Activated CD8-positive, alpha-beta T cell treated with anti-CD3 and anti-CD28 coated beads for 36 hours (primary cell): ENCODE data around the gene ZNF341. TPM values are rescaled to one million over a fixed set of nuclear protein-coding genes. Genes with fewer than 3 reads are reported as not detected.

Experiments used
- ATAC-seq: fragments of 200-7000 bp; cut with Tn5 transposase; one replicate; pipeline ENCODE4 v1.10.0; 2021; ENCODE audit warnings: mild to moderate bottlenecking, moderate library complexity
- CTCF ChIA-PET: fragments of 350-600 bp; sonication (Branson Sonifier 250); formaldehyde crosslinking; loops from one replicate; lab custom pipeline; 2021; ENCODE audit warnings: antibody characterized with exemption; lab: Charles Lee
- POLR2A ChIA-PET: fragments of 350-600 bp; sonication (Branson Sonifier 250); formaldehyde crosslinking; loops from one replicate; lab custom pipeline; 2021; ENCODE audit warnings: antibody characterized with exemption; lab: Charles Lee
- DNase-seq: peaks from one replicate; pipeline ENCODE4 v3.0.0-alpha.2; 2020
- H3K27ac Mint-ChIP-seq: one replicate; pipeline ENCODE4 v1.8.0; 2021; ENCODE audit warnings: mild to moderate bottlenecking, mixed read lengths
- H3K27me3 Mint-ChIP-seq: one replicate; pipeline ENCODE4 v1.8.0; 2021; ENCODE audit warnings: mixed read lengths
- H3K36me3 Mint-ChIP-seq: one replicate; pipeline ENCODE4 v1.8.0; 2021; ENCODE audit warnings: low read depth, mixed read lengths
- H3K4me1 Mint-ChIP-seq: one replicate; pipeline ENCODE4 v1.8.0; 2021; ENCODE audit warnings: low read depth, mixed read lengths
- H3K4me3 Mint-ChIP-seq: one replicate; pipeline ENCODE4 v1.8.0; 2021; ENCODE audit warnings: mild to moderate bottlenecking, moderate library complexity, mixed read lengths
- H3K9me3 Mint-ChIP-seq: one replicate; pipeline ENCODE4 v1.8.0; 2021; ENCODE audit warnings: mixed read lengths
- intact Hi-C: fragments of 100-400 bp; cut with micrococcal nuclease; formaldehyde crosslinking; loops from one replicate; pipeline ENCODE4 v1.10.0; 2022
- total RNA-seq, 2 experiments: library from RNA; stranded (reverse); gene quantifications; one replicate each; pipeline ENCODE4 v1.2.3, GENCODE V29; 2021
- TF ChIP-seq, protein P1 (sequence below): fragments of 200-600 bp; IDR thresholded peaks from one replicate; pipeline ENCODE4 v1.8.0; 2022; ENCODE audit warnings: antibody characterized with exemption, mild to moderate bottlenecking

Gene ZNF341
- total RNA-seq, 2 experiments from 2014 or later = 4.3 to 5.0 TPM

DNA sequence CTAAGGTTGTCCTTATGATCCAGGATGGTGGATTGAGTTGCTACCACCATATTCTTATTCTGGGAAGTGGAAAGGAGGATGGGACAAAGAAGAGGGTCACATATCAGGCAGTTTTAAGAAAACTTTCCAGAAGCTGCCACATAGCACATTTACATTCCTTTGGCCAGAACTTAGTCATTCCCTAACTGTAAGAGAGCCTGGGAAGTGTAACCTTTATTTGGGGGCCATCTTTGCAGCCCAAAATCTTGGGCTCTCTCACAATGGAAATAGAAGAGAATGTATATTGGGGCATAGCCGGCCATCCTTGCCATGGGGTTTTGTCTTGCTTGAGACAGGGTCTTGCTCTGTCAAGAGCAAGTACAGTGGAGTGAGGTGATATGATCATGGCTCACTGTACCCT is 8.4 kb downstream of the ZNF341 start:
- POLR2A ChIA-PET = no interaction called here
- H3K27ac Mint-ChIP-seq = no peak overlapping the region
- no peak overlapping the region for H3K4me3 Mint-ChIP-seq
- peaks cover 16% of the 10 kb centered on the region for H3K36me3 Mint-ChIP-seq
- DNase-seq = no peak
- H3K4me1 Mint-ChIP-seq = no peaks in the 10 kb centered on the region
- CTCF ChIA-PET = no interaction called here
- TF ChIP-seq, protein P1, sequence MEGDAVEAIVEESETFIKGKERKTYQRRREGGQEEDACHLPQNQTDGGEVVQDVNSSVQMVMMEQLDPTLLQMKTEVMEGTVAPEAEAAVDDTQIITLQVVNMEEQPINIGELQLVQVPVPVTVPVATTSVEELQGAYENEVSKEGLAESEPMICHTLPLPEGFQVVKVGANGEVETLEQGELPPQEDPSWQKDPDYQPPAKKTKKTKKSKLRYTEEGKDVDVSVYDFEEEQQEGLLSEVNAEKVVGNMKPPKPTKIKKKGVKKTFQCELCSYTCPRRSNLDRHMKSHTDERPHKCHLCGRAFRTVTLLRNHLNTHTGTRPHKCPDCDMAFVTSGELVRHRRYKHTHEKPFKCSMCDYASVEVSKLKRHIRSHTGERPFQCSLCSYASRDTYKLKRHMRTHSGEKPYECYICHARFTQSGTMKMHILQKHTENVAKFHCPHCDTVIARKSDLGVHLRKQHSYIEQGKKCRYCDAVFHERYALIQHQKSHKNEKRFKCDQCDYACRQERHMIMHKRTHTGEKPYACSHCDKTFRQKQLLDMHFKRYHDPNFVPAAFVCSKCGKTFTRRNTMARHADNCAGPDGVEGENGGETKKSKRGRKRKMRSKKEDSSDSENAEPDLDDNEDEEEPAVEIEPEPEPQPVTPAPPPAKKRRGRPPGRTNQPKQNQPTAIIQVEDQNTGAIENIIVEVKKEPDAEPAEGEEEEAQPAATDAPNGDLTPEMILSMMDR = no peak
- no peaks in the 10 kb centered on the region for H3K27me3 Mint-ChIP-seq
- H3K9me3 Mint-ChIP-seq = peaks cover 15% of the 10 kb centered on the region
- intact Hi-C loops = no loop called here
- ATAC-seq = no peak

DNA sequence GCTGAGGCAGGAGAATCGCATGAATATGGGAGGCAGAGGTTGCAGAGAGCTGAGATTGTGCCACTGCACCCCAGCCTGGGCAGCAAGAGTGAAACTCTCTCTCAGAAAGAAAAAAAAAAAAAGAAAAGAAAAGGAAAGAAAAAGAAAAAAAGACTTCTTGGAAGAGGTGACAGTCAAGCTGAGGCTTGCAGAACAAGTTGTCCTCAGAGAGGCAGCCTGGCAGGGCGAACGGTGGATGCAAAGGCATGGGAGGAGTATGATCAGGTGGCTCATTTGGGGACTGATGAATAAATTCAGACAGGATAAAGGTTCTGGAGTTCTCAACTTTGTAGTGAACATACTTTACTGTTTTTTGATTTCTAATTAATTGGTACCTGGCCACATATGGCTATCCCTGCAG is 12.4 kb downstream of the ZNF341 start:
- peaks cover 7% of the 10 kb centered on the region for H3K36me3 Mint-ChIP-seq
- H3K4me1 Mint-ChIP-seq = no peaks in the 10 kb centered on the region
- H3K27ac Mint-ChIP-seq = no peak overlapping the region
- DNase-seq = no peak
- POLR2A ChIA-PET = no interaction called here
- no peaks in the 10 kb centered on the region for H3K27me3 Mint-ChIP-seq
- TF ChIP-seq, protein P1 = no peak
- CTCF ChIA-PET = no interaction called here
- intact Hi-C loops = no loop called here
- ATAC-seq = no peak
- no peaks in the 10 kb centered on the region for H3K9me3 Mint-ChIP-seq
- no peak overlapping the region for H3K4me3 Mint-ChIP-seq

DNA sequence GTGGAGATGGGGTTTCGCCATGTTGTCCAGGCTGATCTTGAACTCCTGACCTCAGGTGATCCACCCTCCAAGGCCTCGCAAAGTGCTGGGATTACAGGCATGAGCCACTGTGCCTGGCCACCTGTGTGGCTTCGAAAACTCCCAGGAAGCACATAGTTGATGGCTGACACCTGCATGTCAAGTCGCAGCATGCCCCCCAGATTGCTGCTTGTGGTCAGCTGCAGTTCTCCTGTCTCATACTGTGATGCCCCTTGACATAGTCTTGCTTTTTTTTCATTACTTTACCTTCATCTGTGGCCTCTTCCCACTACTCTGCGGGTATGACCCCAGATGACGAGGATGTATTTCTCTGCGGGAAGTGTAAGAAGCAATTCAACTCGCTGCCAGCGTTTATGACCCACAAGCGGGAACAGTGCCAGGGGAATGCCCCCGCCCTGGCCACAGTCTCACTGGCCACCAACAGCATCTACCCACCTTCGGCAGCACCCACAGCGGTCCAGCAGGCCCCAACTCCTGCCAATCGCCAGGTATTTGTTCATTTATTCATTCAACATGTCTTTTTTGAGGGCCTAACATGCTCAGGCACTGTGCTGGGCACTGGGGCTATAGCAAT is 13.1 kb downstream of the ZNF341 start:
- Mint-ChIP-seq H3K27me3 (no peaks in the 10 kb centered on the region), H3K4me3 (no peak overlapping the region), H3K36me3 (peaks cover 7% of the 10 kb centered on the region), H3K4me1 (no peaks in the 10 kb centered on the region), H3K27ac (no peak overlapping the region), H3K9me3 (no peaks in the 10 kb centered on the region)
- DNase-seq (no peak), ATAC-seq (no peak)
- TF ChIP-seq, protein P1 = no peak
- POLR2A ChIA-PET = no interaction called here
- CTCF ChIA-PET = no interaction called here
- intact Hi-C loops = no loop called here

DNA sequence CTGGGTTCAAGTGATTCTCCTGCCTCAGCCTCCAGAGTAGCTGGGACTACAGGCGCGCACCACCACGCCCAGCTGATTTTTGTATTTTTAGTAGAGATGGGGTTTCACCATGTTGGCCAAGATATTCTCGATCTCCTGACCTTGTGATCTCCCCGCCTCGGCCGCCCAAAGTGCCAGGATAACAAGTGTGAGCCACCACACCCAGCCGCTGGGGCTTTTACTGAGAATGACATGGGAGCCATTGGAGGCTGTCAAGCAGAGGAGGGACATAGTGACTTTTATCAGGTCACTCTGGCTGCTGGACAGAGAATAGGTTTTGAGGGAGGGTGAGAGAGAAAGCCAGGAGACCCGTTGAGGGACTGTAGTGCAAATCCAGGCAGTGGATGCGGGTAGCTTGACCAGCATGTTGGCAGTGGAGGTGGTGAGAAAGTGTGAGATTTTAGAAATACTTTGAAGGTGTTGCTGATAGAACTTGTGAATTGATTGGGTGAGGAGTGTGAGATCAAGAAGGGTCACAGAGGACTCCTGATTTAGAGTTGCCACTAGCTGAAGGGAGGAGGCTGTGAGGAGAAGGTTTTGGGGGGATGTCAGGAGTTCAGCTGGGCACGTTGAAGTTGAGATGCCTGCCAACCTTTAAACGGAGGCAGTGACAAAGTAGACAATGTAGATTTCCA is 14.7 kb downstream of the ZNF341 start:
- no peak overlapping the region for H3K27ac Mint-ChIP-seq

DNA sequence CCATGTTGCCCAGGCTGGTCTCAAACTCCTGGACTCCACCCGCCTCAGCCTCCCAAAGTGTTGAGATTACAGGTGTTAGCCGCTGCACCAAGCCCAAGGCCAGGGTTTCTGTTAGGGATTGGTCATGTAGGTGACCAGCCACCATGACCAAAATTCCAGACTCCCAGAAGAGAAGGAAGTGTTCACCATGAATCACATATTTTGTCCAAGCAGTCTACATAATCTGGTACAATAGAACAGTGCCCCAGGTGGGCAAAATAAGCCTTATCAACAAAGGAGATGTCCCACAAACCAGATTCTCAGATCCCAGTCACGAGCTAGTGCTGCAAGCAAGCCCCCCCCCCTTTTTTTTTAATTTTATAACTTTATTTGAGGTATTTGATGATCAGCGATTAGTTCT is 20.0 kb downstream of the ZNF341 start:
- ChIA-PET POLR2A (no interaction called here), CTCF (interaction anchor here (0.7 kb wide), 1 partner anchor 387 kb away, joined by 3 read pairs; no protein-coding TSS in a partner anchor)
- TF ChIP-seq, protein P1 = no peak
- ATAC-seq (no peak), DNase-seq (no peak)
- no peak overlapping the region for H3K27ac Mint-ChIP-seq
- peaks cover 16% of the 10 kb centered on the region for H3K36me3 Mint-ChIP-seq
- H3K4me1 Mint-ChIP-seq = peaks cover 9% of the 10 kb centered on the region
- H3K4me3 Mint-ChIP-seq = no peak overlapping the region
- no peaks in the 10 kb centered on the region for H3K27me3 Mint-ChIP-seq
- no peaks in the 10 kb centered on the region for H3K9me3 Mint-ChIP-seq
- intact Hi-C loops = no loop called here

More for the DNA sequence above, 14.7 kb downstream of the ZNF341 start:
- CTCF ChIA-PET = no interaction called here
- TF ChIP-seq, protein P1 = no peak
- DNase-seq (no peak), ATAC-seq (no peak)
- Mint-ChIP-seq H3K36me3 (peaks cover 10% of the 10 kb centered on the region), H3K27me3 (no peaks in the 10 kb centered on the region), H3K9me3 (no peaks in the 10 kb centered on the region), H3K4me1 (no peaks in the 10 kb centered on the region), H3K4me3 (no peak overlapping the region)
- intact Hi-C loops = no loop called here
- POLR2A ChIA-PET = no interaction called here
